HCT116 (cell line): ENCODE results near the gene CD99. TPM values are rescaled to one million over a fixed set of nuclear protein-coding genes. Genes with fewer than 3 reads are reported as not detected.

ENCODE experiments used
- ATAC-seq: fragments of 200-7000 bp; cut with Tn5 transposase; 2 replicates; pipeline ENCODE4 v1.9.1; 2020; ENCODE audit warnings: mild to moderate bottlenecking, moderate library complexity
- BruUV-seq: library from RNA; stranded (reverse); fragments of 400-500 nt; replicated peaks from 2 replicates; lab custom pipeline; 2021; lab: Mats Ljungman, UMichigan
- CTCF ChIA-PET: fragments of 300-600 bp; sonication (Branson Sonifier 250); formaldehyde crosslinking; loops from one replicate; lab custom pipeline; 2021; ENCODE audit warnings: antibody characterized with exemption; lab: Charles Lee
- POLR2A ChIA-PET: fragments of 300-600, 350-600 bp; sonication (Branson Sonifier 250); formaldehyde crosslinking; loops from one replicate; lab custom pipeline; 2021; ENCODE audit warnings: antibody characterized with exemption; lab: Charles Lee
- RAD21 ChIA-PET, 2 experiments: fragments of 300-600 bp; sonication (Branson Sonifier 250); formaldehyde crosslinking; loops; one replicate each; lab custom pipeline; 2023; ENCODE audit warnings: low total read pairs in 2 of 2; ENCODE audit not compliant: uncharacterized antibody in 2 of 2, unreplicated experiment in 2 of 2, low non-redundant PET in 1 of 2; lab: Charles Lee
- DNase-seq: peaks from one replicate; pipeline ENCODE4 v3.0.0-alpha.2; 2010; ENCODE audit warnings: low read depth, low spot score
- H2AFZ ChIP-seq: fragments of 200-600 bp; shearing (Covaris generic), sonication (generic); 2 replicates; pipeline ENCODE4 v1.6.1; 2017; ENCODE audit warnings: low read depth, mixed run types, mixed read lengths, antibody characterized with exemption, low read length; ENCODE audit not compliant: poor library complexity, severe bottlenecking
- H3K27ac ChIP-seq: 2 replicates; pipeline ENCODE4 v1.5.1; 2012; ENCODE audit warnings: low read depth, low read length
- H3K27me3 ChIP-seq: fragments of 200-600 bp; sonication (generic); 2 replicates; pipeline ENCODE4 v1.6.1; 2016; ENCODE audit warnings: mixed run types, low read length, mixed read lengths; ENCODE audit not compliant: insufficient read depth
- H3K36me3 ChIP-seq, 2 experiments: fragments of 200-500 bp in 1 of 2; fragments of 200-600 bp in 1 of 2; sonication (Bioruptor generic) in 1 of 2; sonication (generic) in 1 of 2; 2 replicates each; pipeline versions ENCODE4 v1.5.1 to v1.6.1; 2014 to 2016; ENCODE audit warnings: low read length in 2 of 2, inconsistent platforms in 1 of 2, mixed read lengths in 1 of 2, mixed run types in 1 of 2; ENCODE audit not compliant: insufficient read depth in 2 of 2, control insufficient read depth in 1 of 2
- H3K4me1 ChIP-seq, 2 experiments: fragments of 200-600 bp in 1 of 2; sonication (generic) in 1 of 2; 2 replicates each; pipeline versions ENCODE4 v1.5.1 to v1.6.1; 2012 to 2017; ENCODE audit warnings: low read length in 2 of 2, inconsistent platforms in 1 of 2, mild to moderate bottlenecking in 1 of 2, mixed read lengths in 1 of 2, mixed run types in 1 of 2, moderate library complexity in 1 of 2; ENCODE audit not compliant: insufficient read depth in 2 of 2, control insufficient read depth in 1 of 2
- H3K4me2 ChIP-seq: fragments of 200-600 bp; sonication (generic); 2 replicates; pipeline ENCODE4 v1.6.1; 2017; ENCODE audit warnings: mixed run types, low read length, mixed read lengths
- H3K4me3 ChIP-seq, 2 experiments: fragments of 200-600 bp in 1 of 2; sonication (generic) in 1 of 2; replicated peaks in 1 of 2; 2 replicates each; pipeline ENCODE4 v1.5.1; 2011 to 2016; ENCODE audit warnings: low read length in 2 of 2, control low read depth in 1 of 2, low read depth in 1 of 2, mild to moderate bottlenecking in 1 of 2, mixed read lengths in 1 of 2, mixed run types in 1 of 2
- H3K79me2 ChIP-seq: fragments of 200-600 bp; sonication (generic); 2 replicates; pipeline ENCODE4 v1.6.1; 2017; ENCODE audit warnings: mild to moderate bottlenecking, mixed run types, low read length, moderate library complexity, mixed read lengths; ENCODE audit not compliant: insufficient read depth
- H3K9ac ChIP-seq: fragments of 200-600 bp; sonication (generic); 2 replicates; pipeline ENCODE4 v1.6.1; 2016; ENCODE audit warnings: low read length, mixed read lengths
- H3K9me2 ChIP-seq: fragments of 200-600 bp; sonication (generic), shearing (Covaris generic); 2 replicates; pipeline ENCODE4 v1.6.1; 2017; ENCODE audit warnings: mixed run types, mild to moderate bottlenecking, moderate library complexity; ENCODE audit not compliant: insufficient read depth
- H3K9me3 ChIP-seq, 2 experiments: fragments of 200-500 bp in 1 of 2; fragments of 200-600 bp in 1 of 2; sonication (Bioruptor generic) in 1 of 2; sonication (generic) in 1 of 2; 2 replicates each; pipeline ENCODE4 v1.6.1; 2014 to 2017; ENCODE audit warnings: low read length in 2 of 2, mixed read lengths in 2 of 2, inconsistent platforms in 1 of 2, low read depth in 1 of 2, mild to moderate bottlenecking in 1 of 2, mixed run types in 1 of 2, moderate library complexity in 1 of 2; ENCODE audit not compliant: control insufficient read depth in 1 of 2, insufficient read depth in 1 of 2
- H4K20me1 ChIP-seq: fragments of 200-600 bp; sonication (generic), shearing (Covaris generic); 2 replicates; pipeline ENCODE4 v1.6.1; 2017; ENCODE audit warnings: mixed run types, mild to moderate bottlenecking, moderate library complexity; ENCODE audit not compliant: insufficient read depth
- CEBPB ChIP-seq: IDR thresholded peaks from 2 replicates; pipeline ENCODE4 v1.6.1; 2012; ENCODE audit warnings: low read depth
- CTCF ChIP-seq, 3 experiments: fragments of 200-600 bp in 1 of 3; sonication (generic) in 1 of 3; IDR thresholded peaks in 2 of 3; conservative IDR thresholded peaks in 1 of 3; 2 replicates each; pipeline ENCODE4 v1.5.1; 2012 to 2017; ENCODE audit warnings: low read depth in 2 of 3, low read length in 2 of 3, antibody characterized with exemption in 1 of 3, borderline replicate concordance in 1 of 3, control low read depth in 1 of 3, mild to moderate bottlenecking in 1 of 3, mixed read lengths in 1 of 3, mixed run types in 1 of 3, moderate library complexity in 1 of 3; ENCODE audit not compliant: insufficient read depth in 1 of 3
- EGR1 ChIP-seq: IDR thresholded peaks from 2 replicates; pipeline ENCODE4 v1.6.1; 2012; ENCODE audit warnings: low read depth
- ELF1 ChIP-seq: IDR thresholded peaks from 2 replicates; pipeline ENCODE4 v1.6.1; 2012; ENCODE audit warnings: low read depth, borderline replicate concordance
- EZH2 ChIP-seq: fragments of 200-600 bp; sonication (generic); IDR thresholded peaks from 2 replicates; pipeline ENCODE4 v1.6.1; 2017; ENCODE audit warnings: antibody characterized with exemption, mixed run types
- JUND ChIP-seq: IDR thresholded peaks from 2 replicates; pipeline ENCODE4 v1.6.1; 2012
- REST ChIP-seq: IDR thresholded peaks from 2 replicates; pipeline ENCODE4 v1.6.1; 2012; ENCODE audit warnings: low read depth
- SP1 ChIP-seq: IDR thresholded peaks from 2 replicates; pipeline ENCODE4 v1.6.1; 2012; ENCODE audit warnings: low read depth
- SRF ChIP-seq: IDR thresholded peaks from 2 replicates; pipeline ENCODE4 v1.6.1; 2012; ENCODE audit warnings: low read depth
- TCF7L2 ChIP-seq: IDR thresholded peaks from 2 replicates; pipeline ENCODE4 v1.7.0; 2011; ENCODE audit warnings: borderline replicate concordance, inconsistent platforms; ENCODE audit not compliant: insufficient read depth, insufficient read length; ENCODE audit errors: extremely low read depth
- ZFX ChIP-seq: fragments of 450-650 bp; IDR thresholded peaks from 2 replicates; pipeline ENCODE4 v1.6.1; 2017
- ZNF274 ChIP-seq: fragments of 200-500 bp; sonication (Bioruptor generic); IDR thresholded peaks from 2 replicates; pipeline ENCODE4 v1.6.1; 2014; ENCODE audit warnings: mild to moderate bottlenecking, low read depth, low read length, inconsistent platforms
- intact Hi-C: fragments of 100-400 bp; cut with micrococcal nuclease; formaldehyde crosslinking; loops from 2 replicates; pipeline ENCODE4 v1.10.0; 2022
- total RNA-seq: library from RNA; stranded (reverse); gene quantifications from one replicate; pipeline ENCODE4 v1.2.1, GENCODE V29; 2021; ENCODE audit not compliant: unreplicated experiment
- TF ChIP-seq, protein P1 (sequence below): IDR thresholded peaks from 2 replicates; pipeline ENCODE4 v1.6.1; 2012
- TF ChIP-seq, protein P2 (sequence below): IDR thresholded peaks from 2 replicates; pipeline ENCODE4 v1.6.1; 2011; ENCODE audit warnings: mild to moderate bottlenecking, low read length, moderate library complexity; ENCODE audit not compliant: insufficient replicate concordance; ENCODE audit errors: extremely low read depth

Gene CD99
- total RNA-seq, 1 experiment from 2014 or later, result 59.6 TPM

- Histone ChIP-seq H3K4me1 (no peaks in the 10 kb centered on the region), H3K9ac (no peak overlapping the region), H3K36me3 (no peaks in the 10 kb centered on the region), H3K9me3 (no peaks in the 10 kb centered on the region), H3K79me2 (no peaks in the 10 kb centered on the region), H4K20me1 (no peaks in the 10 kb centered on the region), H3K4me3 (no peak overlapping the region), H2AFZ (no peak overlapping the region), H3K4me2 (no peak overlapping the region), H3K27ac (no peak overlapping the region), H3K9me2 (no peaks in the 10 kb centered on the region), H3K27me3 (no peaks in the 10 kb centered on the region)
- TF ChIP-seq REST (no peak), SRF (no peak), TCF7L2 (no peak), CEBPB (no peak), EGR1 (no peak), SP1 (no peak), CTCF (IDR thresholded peaks at IDR 0.05 in 2 of 3, conservative IDR thresholded peaks at IDR 0.05 in 1 of 3; ENCODE audit: borderline replicate concordance in 1 of 3, insufficient read depth in 1 of 3, low read depth in 2 of 3, low read length in 2 of 3) (no peak), JUND (no peak), ELF1 (no peak), ZNF274 (no peak), ZFX (no peak), EZH2 (no peak)
- TF ChIP-seq, protein P1, sequence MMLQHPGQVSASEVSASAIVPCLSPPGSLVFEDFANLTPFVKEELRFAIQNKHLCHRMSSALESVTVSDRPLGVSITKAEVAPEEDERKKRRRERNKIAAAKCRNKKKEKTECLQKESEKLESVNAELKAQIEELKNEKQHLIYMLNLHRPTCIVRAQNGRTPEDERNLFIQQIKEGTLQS, result no peak
- TF ChIP-seq, protein P2, sequence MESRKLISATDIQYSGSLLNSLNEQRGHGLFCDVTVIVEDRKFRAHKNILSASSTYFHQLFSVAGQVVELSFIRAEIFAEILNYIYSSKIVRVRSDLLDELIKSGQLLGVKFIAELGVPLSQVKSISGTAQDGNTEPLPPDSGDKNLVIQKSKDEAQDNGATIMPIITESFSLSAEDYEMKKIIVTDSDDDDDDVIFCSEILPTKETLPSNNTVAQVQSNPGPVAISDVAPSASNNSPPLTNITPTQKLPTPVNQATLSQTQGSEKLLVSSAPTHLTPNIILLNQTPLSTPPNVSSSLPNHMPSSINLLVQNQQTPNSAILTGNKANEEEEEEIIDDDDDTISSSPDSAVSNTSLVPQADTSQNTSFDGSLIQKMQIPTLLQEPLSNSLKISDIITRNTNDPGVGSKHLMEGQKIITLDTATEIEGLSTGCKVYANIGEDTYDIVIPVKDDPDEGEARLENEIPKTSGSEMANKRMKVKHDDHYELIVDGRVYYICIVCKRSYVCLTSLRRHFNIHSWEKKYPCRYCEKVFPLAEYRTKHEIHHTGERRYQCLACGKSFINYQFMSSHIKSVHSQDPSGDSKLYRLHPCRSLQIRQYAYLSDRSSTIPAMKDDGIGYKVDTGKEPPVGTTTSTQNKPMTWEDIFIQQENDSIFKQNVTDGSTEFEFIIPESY, result no peak
- POLR2A ChIA-PET, result no interaction called here
- DNase-seq (no peak), ATAC-seq (no peak)
- RAD21 ChIA-PET, result no interaction called here
- BruUV-seq, result no TSS peak
- intact Hi-C loops, result no loop called here
- CTCF ChIA-PET, result no interaction called here
These were observed 57.2 kb downstream of the CD99 start for GRCh38 chrX:2748171-2748814.
